PC-3 (cell line): ENCODE data around the gene SLC12A5. TPM values are rescaled to one million over a fixed set of nuclear protein-coding genes. Genes with fewer than 3 reads are reported as not detected.

Experiments used
- ATAC-seq: fragments of 200-7000 bp; cut with Tn5 transposase; 2 replicates; pipeline ENCODE4 v1.9.1; 2020; ENCODE audit warnings: mild to moderate bottlenecking, moderate library complexity
- BruUV-seq: library from RNA; stranded (reverse); fragments of 400-500 nt; replicated peaks from 2 replicates; lab custom pipeline; 2021; lab: Mats Ljungman, UMichigan
- CTCF ChIA-PET: fragments of 300-600 bp; sonication (Branson Sonifier 250); formaldehyde crosslinking; loops from one replicate; lab custom pipeline; 2022; ENCODE audit warnings: antibody characterized with exemption; lab: Charles Lee
- POLR2A ChIA-PET: fragments of 300-600 bp; sonication (Branson Sonifier 250); formaldehyde crosslinking; loops from one replicate; lab custom pipeline; 2022; ENCODE audit warnings: antibody characterized with exemption; ENCODE audit not compliant: unreplicated experiment; lab: Charles Lee
- DNase-seq: peaks from one replicate; pipeline ENCODE4 v3.0.0-alpha.2; 2015
- H2AFZ ChIP-seq: fragments of 300-600 bp; sonication (generic); 2 replicates; pipeline ENCODE4 v1.6.0; 2016; ENCODE audit warnings: antibody characterized with exemption, low read length
- H3F3A ChIP-seq: fragments of 300-600 bp; sonication (generic); one replicate; pipeline ENCODE4 v1.6.0; 2017; ENCODE audit warnings: antibody characterized with exemption, low read length, control low read depth, mild to moderate bottlenecking; ENCODE audit not compliant: unreplicated experiment
- H3K27ac ChIP-seq: fragments of 300-600 bp; sonication (generic); 2 replicates; pipeline ENCODE4 v1.5.1; 2016; ENCODE audit warnings: mild to moderate bottlenecking, low read length
- H3K27me3 ChIP-seq: fragments of 300-600 bp; sonication (generic); 2 replicates; pipeline ENCODE4 v1.6.1; 2016; ENCODE audit warnings: low read length, mixed read lengths
- H3K36me3 ChIP-seq: fragments of 300-600 bp; sonication (generic); 2 replicates; pipeline ENCODE4 v1.6.1; 2016; ENCODE audit warnings: low read depth, mixed run types, low read length, mixed read lengths
- H3K4me1 ChIP-seq: fragments of 300-600 bp; sonication (generic); 2 replicates; pipeline ENCODE4 v1.5.1; 2016; ENCODE audit warnings: low read length; ENCODE audit not compliant: insufficient read depth
- H3K4me2 ChIP-seq: fragments of 300-600 bp; sonication (generic); 2 replicates; pipeline ENCODE4 v1.6.0; 2016; ENCODE audit warnings: low read length
- H3K4me3 ChIP-seq: fragments of 300-600 bp; sonication (generic); 2 replicates; pipeline ENCODE4 v1.5.1; 2016; ENCODE audit warnings: mild to moderate bottlenecking, low read length, mixed read lengths
- H3K79me2 ChIP-seq: fragments of 300-600 bp; sonication (generic); 2 replicates; pipeline ENCODE4 v1.6.1; 2017; ENCODE audit warnings: low read length, mixed read lengths
- H3K9ac ChIP-seq: fragments of 300-600 bp; sonication (generic); 2 replicates; pipeline ENCODE4 v1.6.0; 2016; ENCODE audit warnings: mild to moderate bottlenecking, low read length
- H3K9me2 ChIP-seq: fragments of 300-600 bp; sonication (generic); replicated peaks from 2 replicates; pipeline ENCODE4 v1.6.1; 2016; ENCODE audit warnings: mixed run types, low read length, mixed read lengths
- H3K9me3 ChIP-seq: fragments of 300-600 bp; sonication (generic); 2 replicates; pipeline ENCODE4 v1.6.1; 2016; ENCODE audit warnings: low read length, mixed read lengths
- H4K20me1 ChIP-seq: fragments of 300-600 bp; sonication (generic); 2 replicates; pipeline ENCODE4 v1.6.1; 2016; ENCODE audit warnings: low read length, mixed read lengths
- CTCF ChIP-seq: fragments of 300-600 bp; sonication (generic); conservative IDR thresholded peaks from 2 replicates; pipeline ENCODE4 v1.5.1; 2017; ENCODE audit warnings: antibody characterized with exemption, low read depth, mild to moderate bottlenecking, low read length
- EZH2 ChIP-seq: fragments of 300-600 bp; sonication (generic); IDR thresholded peaks from one replicate; pipeline ENCODE4 v1.6.1; 2017; ENCODE audit warnings: antibody characterized with exemption, mild to moderate bottlenecking, low read length; ENCODE audit not compliant: unreplicated experiment
- EZH2phosphoT487 ChIP-seq: fragments of 300-600 bp; sonication (generic); IDR thresholded peaks from 2 replicates; pipeline ENCODE4 v1.6.1; 2018; ENCODE audit warnings: mild to moderate bottlenecking, antibody characterized with exemption, low read length, borderline replicate concordance
- intact Hi-C: fragments of 100-400 bp; cut with micrococcal nuclease; formaldehyde crosslinking; loops from 2 replicates; pipeline ENCODE4 v1.9.0; 2023
- total RNA-seq: library from RNA; depleted of rRNA; stranded (reverse); fragments of >200 nt; gene quantifications from 2 replicates; pipeline ENCODE4 v1.2.3, GENCODE V29; 2014

SLC12A5 gene
- total RNA-seq, 1 experiment from 2014 or later: 2.4 TPM

- Histone ChIP-seq H3K36me3 (no peaks in the 10 kb centered on the region), H4K20me1 (no peaks in the 10 kb centered on the region), H3K27me3 (peaks cover 37% of the 10 kb centered on the region), H3K4me1 (no peaks in the 10 kb centered on the region), H2AFZ (no peak overlapping the region), H3K4me3 (no peak overlapping the region), H3K9ac (no peak overlapping the region), H3K9me2 (no peaks in the 10 kb centered on the region), H3K9me3 (no peaks in the 10 kb centered on the region), H3K79me2 (no peaks in the 10 kb centered on the region), H3K4me2 (no peak overlapping the region), H3K27ac (no peak overlapping the region), H3F3A (no peaks in the 10 kb centered on the region)
- ChIA-PET POLR2A (no interaction called here), CTCF (interaction anchor here (0.6 kb wide), 1 partner anchor 284 kb away, joined by 3 read pairs; no protein-coding TSS in a partner anchor)
- intact Hi-C loops: loop anchor here (1.0 kb wide), 1 partner anchor 14 kb away; no protein-coding TSS in a partner anchor
- TF ChIP-seq CTCF (no peak), EZH2phosphoT487 (no peak), EZH2 (no peak)
- BruUV-seq: no TSS peak
- DNase-seq: peak; percentile 67
- peak; percentile 67 for ATAC-seq
Observed at GRCh38 chr20:46040902-46041535, 12.0 kb downstream of the SLC12A5 start.

GRCh38 chr20:46043556-46043955, 14.5 kb downstream of the SLC12A5 start:
- no peaks in the 10 kb centered on the region for H3K36me3 ChIP-seq
- H3K9me2 ChIP-seq: no peaks in the 10 kb centered on the region
- ATAC-seq (no peak), DNase-seq (no peak)
- no peaks in the 10 kb centered on the region for H3K79me2 ChIP-seq
- H3F3A ChIP-seq: no peaks in the 10 kb centered on the region
- H3K4me2 ChIP-seq: no peak overlapping the region
- no peak overlapping the region for H3K27ac ChIP-seq
- no peak for TF ChIP-seq CTCF
- no peak for TF ChIP-seq EZH2phosphoT487
- TF ChIP-seq EZH2: no peak
- H4K20me1 ChIP-seq: no peaks in the 10 kb centered on the region
- no TSS peak for BruUV-seq
- intact Hi-C loops: no loop called here
- H3K9ac ChIP-seq: no peak overlapping the region
- no peak overlapping the region for H3K4me3 ChIP-seq
- ChIA-PET CTCF (no interaction called here), POLR2A (no interaction called here)
- no peak overlapping the region for H2AFZ ChIP-seq
- H3K4me1 ChIP-seq: no peaks in the 10 kb centered on the region
- no peaks in the 10 kb centered on the region for H3K9me3 ChIP-seq
- peaks cover 57% of the 10 kb centered on the region for H3K27me3 ChIP-seq

- H4K20me1 ChIP-seq: no peaks in the 10 kb centered on the region
- no peaks in the 10 kb centered on the region for H3K9me3 ChIP-seq
- no peak overlapping the region for H3K27ac ChIP-seq
- no peaks in the 10 kb centered on the region for H3K9me2 ChIP-seq
- intact Hi-C loops: no loop called here
- H3K4me1 ChIP-seq: no peaks in the 10 kb centered on the region
- no TSS peak for BruUV-seq
- TF ChIP-seq EZH2phosphoT487 (no peak), CTCF (no peak), EZH2 (no peak)
- CTCF ChIA-PET: no interaction called here
- no peak overlapping the region for H2AFZ ChIP-seq
- H3K79me2 ChIP-seq: no peaks in the 10 kb centered on the region
- no peak overlapping the region for H3K9ac ChIP-seq
- no peak overlapping the region for H3K4me3 ChIP-seq
- POLR2A ChIA-PET: no interaction called here
- H3K36me3 ChIP-seq: no peaks in the 10 kb centered on the region
- ATAC-seq (no peak), DNase-seq (no peak)
- H3K4me2 ChIP-seq: no peak overlapping the region
- peaks cover 58% of the 10 kb centered on the region for H3K27me3 ChIP-seq
- H3F3A ChIP-seq: no peaks in the 10 kb centered on the region
Observed at GRCh38 chr20:46044896-46045295, 15.9 kb downstream of the SLC12A5 start.
